DND-41 (cell line): Measurements from ENCODE around the gene TGM5.

Experiments
- ATAC-seq: fragments of 200-7000 bp; cut with Tn5 transposase; 3 replicates; pipeline ENCODE4 v1.9.1; 2021; ENCODE audit warnings: low read depth; ENCODE audit not compliant: insufficient read depth
- DNase-seq: peaks from one replicate; pipeline ENCODE4 v3.0.0-alpha.2; 2020
- H2AFZ ChIP-seq: 2 replicates; pipeline ENCODE4 v1.6.0; 2012; ENCODE audit warnings: low read depth, low read length
- H3K27ac ChIP-seq: 2 replicates; pipeline ENCODE4 v1.5.1; 2012; ENCODE audit warnings: low read length, inconsistent platforms
- H3K27me3 ChIP-seq: fragments of 200-600 bp; sonication (generic); 2 replicates; pipeline ENCODE4 v1.6.0; 2012; ENCODE audit warnings: low read length, mild to moderate bottlenecking, inconsistent platforms; ENCODE audit not compliant: insufficient read depth, poor library complexity
- H3K36me3 ChIP-seq: 2 replicates; pipeline ENCODE4 v1.5.1; 2012; ENCODE audit warnings: low read length, inconsistent platforms; ENCODE audit not compliant: insufficient read depth
- H3K4me1 ChIP-seq: 2 replicates; pipeline ENCODE4 v1.5.1; 2012; ENCODE audit warnings: mild to moderate bottlenecking, low read length; ENCODE audit not compliant: insufficient read depth
- H3K4me2 ChIP-seq: 2 replicates; pipeline ENCODE4 v1.6.0; 2012; ENCODE audit warnings: mild to moderate bottlenecking, moderate library complexity, low read length, inconsistent platforms; ENCODE audit not compliant: insufficient read depth
- H3K4me3 ChIP-seq, 2 experiments: fragments of 200-600 bp in 1 of 2; shearing (Covaris generic) in 1 of 2; 2 replicates each; pipeline ENCODE4 v1.5.1; 2012 to 2016; ENCODE audit warnings: inconsistent platforms in 2 of 2, low read length in 2 of 2, mild to moderate bottlenecking in 2 of 2, low read depth in 1 of 2, moderate library complexity in 1 of 2
- H3K79me2 ChIP-seq: 2 replicates; pipeline ENCODE4 v1.6.0; 2012; ENCODE audit warnings: low read length, inconsistent platforms; ENCODE audit not compliant: insufficient read depth
- H3K9ac ChIP-seq: 2 replicates; pipeline ENCODE4 v1.6.0; 2012; ENCODE audit warnings: low read depth, mild to moderate bottlenecking, inconsistent platforms, low read length, moderate library complexity
- H3K9me3 ChIP-seq: 2 replicates; pipeline ENCODE4 v1.5.1; 2012; ENCODE audit warnings: low read length, moderate library complexity, mild to moderate bottlenecking, inconsistent platforms; ENCODE audit not compliant: insufficient read depth, severe bottlenecking
- H4K20me1 ChIP-seq: 2 replicates; pipeline ENCODE4 v1.6.0; 2012; ENCODE audit warnings: low read length; ENCODE audit not compliant: insufficient read depth
- CTCF ChIP-seq: IDR thresholded peaks from 2 replicates; pipeline ENCODE4 v1.5.1; 2012; ENCODE audit warnings: borderline replicate concordance, low read length, moderate library complexity, mild to moderate bottlenecking; ENCODE audit not compliant: poor library complexity, severe bottlenecking; ENCODE audit errors: extremely low read depth
- EZH2 ChIP-seq: IDR thresholded peaks from 3 replicates; pipeline ENCODE4 v1.6.1; 2012; ENCODE audit warnings: borderline replicate concordance, low read depth, mild to moderate bottlenecking, moderate library complexity, low read length, inconsistent platforms; ENCODE audit not compliant: severe bottlenecking

TGM5 gene

GRCh38 chr15:43266834-43267233, at the start of gene TGM5:
Gene TGM5, minus strand, starts transcription at chr15:43266928. Its CDS starts 79 bp downstream, at chr15:43266849.
- H3K4me2 ChIP-seq = no peak within 1 kb of the TSS
- no peaks in the 10 kb centered on the region for H4K20me1 ChIP-seq
- H2AFZ ChIP-seq = no peak within 1 kb of the TSS
- H3K79me2 ChIP-seq = no peaks in the 10 kb centered on the region
- TF ChIP-seq EZH2 (no peak), CTCF (no peak)
- H3K9me3 ChIP-seq = no peaks in the 10 kb centered on the region
- no peak within 1 kb of the TSS for H3K27ac ChIP-seq
- no peak within 1 kb of the TSS for H3K4me3 ChIP-seq
- H3K36me3 ChIP-seq = no peaks in the 10 kb centered on the region
- DNase-seq = no peak
- peaks cover 2% of the 10 kb centered on the region for H3K27me3 ChIP-seq
- no peaks in the 10 kb centered on the region for H3K4me1 ChIP-seq
- ATAC-seq = no peak
- no peak within 1 kb of the TSS for H3K9ac ChIP-seq

- Histone ChIP-seq H2AFZ (no peak overlapping the region), H4K20me1 (no peaks in the 10 kb centered on the region), H3K9ac (no peak overlapping the region), H3K4me3 (no peak overlapping the region), H3K79me2 (no peaks in the 10 kb centered on the region), H3K4me1 (no peaks in the 10 kb centered on the region), H3K4me2 (no peak overlapping the region), H3K9me3 (no peaks in the 10 kb centered on the region), H3K27me3 (no peaks in the 10 kb centered on the region), H3K36me3 (no peaks in the 10 kb centered on the region), H3K27ac (no peak overlapping the region)
- ATAC-seq (no peak), DNase-seq (no peak)
- TF ChIP-seq CTCF = no peak
- TF ChIP-seq EZH2 = no peak
Measured at GRCh38 chr15:43314171-43314570, 47.4 kb upstream of the TGM5 start.

GRCh38 chr15:43312378-43312777, 45.6 kb upstream of the TGM5 start:
- no peak overlapping the region for H3K4me3 ChIP-seq
- no peak overlapping the region for H2AFZ ChIP-seq
- no peaks in the 10 kb centered on the region for H3K36me3 ChIP-seq
- no peaks in the 10 kb centered on the region for H3K79me2 ChIP-seq
- no peak for DNase-seq
- no peaks in the 10 kb centered on the region for H3K9me3 ChIP-seq
- no peak overlapping the region for H3K9ac ChIP-seq
- H3K4me1 ChIP-seq = no peaks in the 10 kb centered on the region
- H4K20me1 ChIP-seq = no peaks in the 10 kb centered on the region
- no peaks in the 10 kb centered on the region for H3K27me3 ChIP-seq
- TF ChIP-seq EZH2 = no peak
- no peak for TF ChIP-seq CTCF
- ATAC-seq = no peak
- no peak overlapping the region for H3K4me2 ChIP-seq
- H3K27ac ChIP-seq = no peak overlapping the region
